Naive thymus-derived CD4-positive, alpha-beta T cell (primary cell): ENCODE data around the gene HAUS3. TPM values are rescaled to one million over a fixed set of nuclear protein-coding genes. Genes with fewer than 3 reads are reported as not detected.

Source experiments
- ATAC-seq: fragments of 150-1000 bp; cut with Tn5 transposase; 2 replicates; pipeline ENCODE4 v1.10.0; 2021; ENCODE audit warnings: mild to moderate bottlenecking, moderate library complexity
- CTCF ChIA-PET: fragments of 350-600 bp; sonication (Branson Sonifier 250); formaldehyde crosslinking; loops from one replicate; lab custom pipeline; 2021; ENCODE audit warnings: antibody characterized with exemption; lab: Charles Lee
- POLR2A ChIA-PET: fragments of 350-600 bp; sonication (Branson Sonifier 250); formaldehyde crosslinking; loops from one replicate; lab custom pipeline; 2021; ENCODE audit warnings: antibody characterized with exemption, inconsistent platforms; lab: Charles Lee
- DNase-seq, 9 donors: peaks; one replicate each; pipeline versions ENCODE4 v3.0.0 to v3.0.0-alpha.2; 2020 to 2022; ENCODE audit warnings: mixed read lengths in 1 of 9
- H3K27ac ChIP-seq: one replicate; pipeline ENCODE4 v1.7.0; 2013; ENCODE audit warnings: mild to moderate bottlenecking, low read depth, low read length, moderate library complexity
- H3K27me3 ChIP-seq, 2 donors: one replicate each; pipeline ENCODE4 v1.7.0; 2013; ENCODE audit warnings: low read length in 2 of 2, mild to moderate bottlenecking in 2 of 2, moderate library complexity in 2 of 2; ENCODE audit not compliant: control insufficient read depth in 2 of 2, insufficient read depth in 2 of 2
- H3K36me3 ChIP-seq, 3 experiments: 1 replicate in 2 of 3; 2 replicates in 1 of 3; pipeline ENCODE4 v1.7.0; 2013; ENCODE audit warnings: low read length in 3 of 3, mild to moderate bottlenecking in 3 of 3, moderate library complexity in 1 of 3; ENCODE audit not compliant: insufficient read depth in 3 of 3, control insufficient read depth in 2 of 3
- H3K4me1 ChIP-seq, 2 donors: one replicate each; pipeline ENCODE4 v1.7.0; 2013; ENCODE audit warnings: low read length in 2 of 2, mild to moderate bottlenecking in 2 of 2, moderate library complexity in 1 of 2; ENCODE audit not compliant: control insufficient read depth in 2 of 2, insufficient read depth in 2 of 2
- H3K4me3 ChIP-seq: 2 replicates; pipeline ENCODE4 v1.7.0; 2013; ENCODE audit warnings: mild to moderate bottlenecking, low read length
- H3K9me3 ChIP-seq, 3 experiments: 1 replicate in 2 of 3; 2 replicates in 1 of 3; pipeline ENCODE4 v1.7.0; 2013; ENCODE audit warnings: low read length in 3 of 3; ENCODE audit not compliant: control insufficient read depth in 2 of 3
- H3K27ac Mint-ChIP-seq, 9 donors: one replicate each; pipeline ENCODE4 v1.8.0; 2020 to 2022; ENCODE audit warnings: mixed read lengths in 9 of 9, mild to moderate bottlenecking in 8 of 9, moderate library complexity in 5 of 9, inconsistent platforms in 2 of 9
- H3K27me3 Mint-ChIP-seq, 5 donors: one replicate each; pipeline ENCODE4 v1.8.0; 2021 to 2022; ENCODE audit warnings: mixed read lengths in 5 of 5, mild to moderate bottlenecking in 1 of 5
- H3K36me3 Mint-ChIP-seq, 5 donors: one replicate each; pipeline ENCODE4 v1.8.0; 2020 to 2022; ENCODE audit warnings: mixed read lengths in 5 of 5, mild to moderate bottlenecking in 3 of 5, inconsistent platforms in 1 of 5
- H3K4me1 Mint-ChIP-seq, 7 donors: one replicate each; pipeline ENCODE4 v1.8.0; 2020 to 2022; ENCODE audit warnings: mixed read lengths in 7 of 7, mild to moderate bottlenecking in 3 of 7, inconsistent platforms in 1 of 7
- H3K4me3 Mint-ChIP-seq, 10 donors: one replicate each; pipeline ENCODE4 v1.8.0; 2020 to 2022; ENCODE audit warnings: mild to moderate bottlenecking in 10 of 10, mixed read lengths in 10 of 10, moderate library complexity in 6 of 10, inconsistent platforms in 2 of 10
- H3K9me3 Mint-ChIP-seq, 11 donors: one replicate each; pipeline ENCODE4 v1.8.0; 2020 to 2022; ENCODE audit warnings: mixed read lengths in 11 of 11, mild to moderate bottlenecking in 4 of 11, inconsistent platforms in 1 of 11, moderate library complexity in 1 of 11
- intact Hi-C, 2 donors: fragments of 100-400 bp; cut with micrococcal nuclease; formaldehyde crosslinking; loops; one replicate each; pipeline ENCODE4 v1.15.1; 2023
- polyA plus RNA-seq, 2 donors: library from polyadenylated mRNA; unstranded; fragments of 300-500 nt; fragmentation: Illumina TruSeq; gene quantifications; one replicate each; pipeline ENCODE4 v1.2.3, GENCODE V29; 2021
- total RNA-seq, 6 experiments: library from RNA in 5 of 6; stranded (reverse) in 5 of 6; gene quantifications; 1 replicate in 5 of 6; 2 replicates in 1 of 6; pipeline ENCODE4 v1.2.3 and lab custom pipeline; 2021 to 2026

The HAUS3 gene, protein sequence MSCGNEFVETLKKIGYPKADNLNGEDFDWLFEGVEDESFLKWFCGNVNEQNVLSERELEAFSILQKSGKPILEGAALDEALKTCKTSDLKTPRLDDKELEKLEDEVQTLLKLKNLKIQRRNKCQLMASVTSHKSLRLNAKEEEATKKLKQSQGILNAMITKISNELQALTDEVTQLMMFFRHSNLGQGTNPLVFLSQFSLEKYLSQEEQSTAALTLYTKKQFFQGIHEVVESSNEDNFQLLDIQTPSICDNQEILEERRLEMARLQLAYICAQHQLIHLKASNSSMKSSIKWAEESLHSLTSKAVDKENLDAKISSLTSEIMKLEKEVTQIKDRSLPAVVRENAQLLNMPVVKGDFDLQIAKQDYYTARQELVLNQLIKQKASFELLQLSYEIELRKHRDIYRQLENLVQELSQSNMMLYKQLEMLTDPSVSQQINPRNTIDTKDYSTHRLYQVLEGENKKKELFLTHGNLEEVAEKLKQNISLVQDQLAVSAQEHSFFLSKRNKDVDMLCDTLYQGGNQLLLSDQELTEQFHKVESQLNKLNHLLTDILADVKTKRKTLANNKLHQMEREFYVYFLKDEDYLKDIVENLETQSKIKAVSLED
- total RNA-seq (10 to 100 TPM; 24.4 to 88.2 (median 34.1) TPM), polyA plus RNA-seq (10 to 100 TPM; 18.5 to 25.9 TPM), total RNA-seq (lab: John Stamatoyannopoulos, UW) (4.0 reads per million, percentile 21 among the genes with 10 or more reads in this experiment)

DNA sequence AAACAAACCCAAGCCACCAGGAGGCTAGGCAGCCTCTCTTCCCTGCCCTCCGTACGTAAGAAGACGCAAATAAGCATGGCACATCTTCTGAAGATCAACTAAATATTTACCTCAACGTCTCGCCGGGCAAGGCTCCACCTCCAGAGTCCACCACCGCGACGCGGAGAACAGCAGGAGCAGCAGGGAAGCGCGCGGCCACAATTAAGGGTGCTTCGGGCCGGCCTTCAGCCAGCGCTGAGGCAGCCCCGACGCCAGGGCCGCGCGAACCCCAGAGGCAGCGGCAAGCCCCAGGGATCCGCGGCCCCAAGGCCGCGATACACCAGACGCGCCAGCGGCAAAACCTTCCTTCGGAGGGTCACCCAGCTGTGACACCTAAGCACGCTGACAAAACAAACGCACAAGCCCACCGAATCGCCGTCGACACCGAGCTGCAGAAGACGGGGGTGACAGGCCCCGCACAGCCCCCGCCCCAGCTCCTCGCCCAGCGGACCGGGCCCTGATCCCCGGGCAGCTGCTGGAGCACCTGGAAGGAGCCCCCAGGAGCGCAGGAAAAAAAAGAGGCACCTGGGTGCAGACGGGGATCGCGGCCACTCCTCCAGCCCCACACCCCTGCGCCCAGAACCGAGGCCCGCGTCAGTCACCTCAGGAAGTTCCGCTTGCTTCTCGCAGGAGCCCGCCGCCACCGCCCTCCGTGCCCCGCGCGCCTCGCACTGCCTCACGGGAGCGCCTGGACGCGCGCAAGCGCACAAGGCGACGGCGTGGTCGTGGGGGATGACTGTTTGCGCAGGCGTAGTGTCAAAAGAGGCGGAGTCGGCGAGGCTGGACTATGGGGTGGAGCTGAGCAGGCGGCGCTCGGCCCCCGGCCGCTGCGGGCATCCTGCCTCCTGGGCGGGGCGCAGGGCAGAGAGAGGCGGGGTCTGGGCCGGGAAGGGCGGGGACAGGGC is at the start of gene HAUS3, which contains the start of gene POLN:
HAUS3 (minus strand) TSS at position 712 of the 944 bp plus-strand sequence. CDS start 1,175 bp downstream, outside the sequence.
POLN (minus strand) TSS at position 712 of the 944 bp plus-strand sequence. CDS start 12,890 bp downstream, outside the sequence.
- Histone ChIP-seq H3K4me1 (peaks cover 37 to 38% of the 10 kb centered on the region in 2 donors), H3K9me3 (no peaks in the 10 kb centered on the region), H3K27me3 (no peaks in the 10 kb centered on the region), H3K36me3 (peaks cover 0 to 7% (median 0%) of the 10 kb centered on the region in 3 experiments), H3K4me3 (peak within 1 kb of the TSS; percentile 93), H3K27ac (peak within 1 kb of the TSS; percentile 89)
- Mint-ChIP-seq H3K4me1 (peaks cover 48 to 65% (median 60%) of the 10 kb centered on the region in 7 donors), H3K36me3 (peaks cover 0 to 26% (median 17%) of the 10 kb centered on the region in 5 donors), H3K27ac (peak within 1 kb of the TSS; percentile 83 to 95 (median 90)), H3K4me3 (peak within 1 kb of the TSS; percentile 80 to 95 (median 91)), H3K9me3 (no peaks in the 10 kb centered on the region), H3K27me3 (peaks cover 0 to 6% (median 0%) of the 10 kb centered on the region in 5 donors)
- CTCF ChIA-PET, result interaction anchor here (0.9 to 2.3 kb wide), 2 partner anchors 21 to 44 kb away, joined by 3 to 7 read pairs; partner anchors contain the start of gene MXD4
- POLR2A ChIA-PET, result interaction anchor here (0.6 to 4.9 kb wide), 12 partner anchors 19 to 530 kb away, joined by 3 to 48 read pairs (median 4); partner anchors contain the start of genes CFAP99, MXD4, RNF4 and SLBP
- intact Hi-C loops, result loop anchor here (1.0 to 5.0 kb wide), 18 partner anchors 21 to 1459 kb away; partner anchors contain the start of genes CFAP99 (in 2 of the 2), FAM193A (in 2 of the 2), GRK4 (in 2 of the 2) and HTT (in 2 of the 2)
- peak; percentile 96 to 100 (median 99) for DNase-seq
- ATAC-seq, result peak; percentile 97

DNA sequence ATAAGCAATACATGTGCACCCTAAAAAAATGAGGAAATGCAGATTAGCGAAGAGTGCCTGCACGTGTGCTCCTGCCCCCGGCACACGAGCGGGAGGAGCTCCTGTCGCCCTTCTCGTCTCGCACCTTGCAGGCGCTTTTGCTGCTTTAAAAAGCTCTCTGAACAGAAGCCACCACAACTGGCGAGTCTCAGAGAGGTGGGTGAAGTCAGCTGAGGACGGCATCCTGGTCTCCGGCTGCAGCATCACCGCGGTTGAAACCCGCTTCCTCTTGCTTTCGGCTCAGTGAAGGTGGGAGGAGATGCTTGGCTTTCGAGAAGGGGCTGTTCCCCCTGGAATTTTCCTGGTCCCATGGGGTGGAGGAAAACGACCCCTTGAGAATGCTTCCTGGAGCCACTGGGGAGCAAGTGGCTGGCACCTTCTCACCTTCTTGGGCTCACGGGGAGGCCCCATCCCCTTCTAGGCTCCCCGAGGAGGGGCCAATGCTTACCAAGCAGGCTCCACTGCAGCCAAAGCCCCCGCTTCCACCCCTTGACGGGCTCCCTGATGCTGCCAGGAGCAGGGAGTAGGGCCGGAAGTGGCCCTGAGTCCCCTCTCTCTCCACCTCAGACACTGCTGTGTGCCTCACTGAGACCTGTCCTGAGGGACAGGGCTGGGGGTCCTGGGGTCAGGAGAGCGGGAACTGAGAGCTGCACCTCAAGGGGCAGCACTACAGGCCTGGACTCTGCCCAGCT is 49.2 kb upstream of the HAUS3 start:
- Histone ChIP-seq H3K4me1 (peaks cover 25 to 42% of the 10 kb centered on the region in 2 donors), H3K27me3 (no peaks in the 10 kb centered on the region), H3K27ac (peak overlapping the region; percentile 81), H3K4me3 (peak overlapping the region; percentile 8), H3K9me3 (no peaks in the 10 kb centered on the region), H3K36me3 (no peaks in the 10 kb centered on the region)
- DNase-seq (peak; percentile 39 to 89 (median 84)), ATAC-seq (peak; percentile 94)
- Mint-ChIP-seq H3K9me3 (peaks cover 0 to 16% (median 2%) of the 10 kb centered on the region in 11 donors), H3K4me1 (peaks cover 14 to 72% (median 43%) of the 10 kb centered on the region in 7 donors), H3K36me3 (peaks cover 0 to 4% (median 0%) of the 10 kb centered on the region in 5 donors), H3K27me3 (peaks cover 0 to 5% (median 0%) of the 10 kb centered on the region in 5 donors), H3K27ac (peak overlapping the region; percentile 84 to 99 (median 99)), H3K4me3 (peak overlapping the region; percentile 77 to 91 (median 86))
- intact Hi-C loops, result loop anchor here (1.0 to 2.0 kb wide), 4 partner anchors 9 to 48 kb away; partner anchors contain the start of genes MXD4 (in 2 of the 2), HAUS3 (in 1 of the 2) and POLN (in 1 of the 2)
- POLR2A ChIA-PET, result interaction anchor here (0.8 to 2.2 kb wide), 8 partner anchors 9 to 178 kb away, joined by 3 to 22 read pairs (median 4); partner anchors contain the start of genes HAUS3, MXD4, POLN and RNF4
- CTCF ChIA-PET, result interaction anchor here (0.6 to 1.3 kb wide), 5 partner anchors 9 to 128 kb away, joined by 4 to 6 read pairs (median 5); partner anchors contain the start of genes CFAP99 and ZFYVE28

DNA sequence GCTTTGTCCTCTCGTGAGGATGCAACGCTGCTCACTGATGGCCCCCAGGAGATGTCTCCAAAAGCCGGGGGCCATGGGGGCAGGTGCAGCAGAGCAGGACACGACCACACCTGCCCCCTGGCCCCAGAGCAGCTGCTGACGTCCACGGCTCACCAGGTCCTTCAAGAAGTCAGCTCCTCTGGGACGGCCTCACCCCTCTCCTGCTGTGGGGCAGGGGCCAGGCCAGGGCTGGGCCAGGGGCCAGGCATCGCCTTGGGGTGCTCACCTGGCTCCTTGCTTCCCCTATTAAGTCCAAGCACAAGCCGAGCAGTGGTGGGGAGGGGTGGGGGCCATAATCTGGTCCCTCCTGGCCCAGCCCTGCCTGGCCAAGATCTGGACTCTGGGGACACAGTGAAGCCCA is 48.6 kb upstream of the HAUS3 start:
- peaks cover 0 to 5% (median 0%) of the 10 kb centered on the region in 5 donors for H3K27me3 Mint-ChIP-seq
- Histone ChIP-seq H3K27me3 (no peaks in the 10 kb centered on the region), H3K27ac (peak overlapping the region; percentile 81), H3K9me3 (no peaks in the 10 kb centered on the region), H3K4me3 (no peak overlapping the region), H3K36me3 (no peaks in the 10 kb centered on the region), H3K4me1 (peaks cover 25 to 37% of the 10 kb centered on the region in 2 donors)
- ChIA-PET CTCF (interaction anchor here (1.3 kb wide), 3 partner anchors 9 to 128 kb away, joined by 5 to 6 read pairs (median 5); partner anchors contain the start of genes CFAP99 and ZFYVE28), POLR2A (interaction anchor here (0.6 to 2.2 kb wide), 9 partner anchors 8 to 245 kb away, joined by 3 to 22 read pairs (median 4); partner anchors contain the start of genes HAUS3, MXD4, POLN and RNF4)
- DNase-seq, result no peak
- H3K4me3 Mint-ChIP-seq, result peak overlapping the region; percentile 77 to 91 (median 86)
- ATAC-seq, result no peak
- H3K27ac Mint-ChIP-seq, result peak overlapping the region; percentile 84 to 99 (median 99)
- H3K9me3 Mint-ChIP-seq, result peaks cover 0 to 16% (median 2%) of the 10 kb centered on the region in 11 donors
- H3K4me1 Mint-ChIP-seq, result peaks cover 11 to 70% (median 38%) of the 10 kb centered on the region in 7 donors
- intact Hi-C loops, result loop anchor here (2.0 kb wide), 2 partner anchors 28 to 48 kb away; partner anchors contain the start of genes HAUS3 (in 1 of the 2), MXD4 (in 1 of the 2) and POLN (in 1 of the 2)
- H3K36me3 Mint-ChIP-seq, result peaks cover 0 to 4% (median 0%) of the 10 kb centered on the region in 5 donors

DNA sequence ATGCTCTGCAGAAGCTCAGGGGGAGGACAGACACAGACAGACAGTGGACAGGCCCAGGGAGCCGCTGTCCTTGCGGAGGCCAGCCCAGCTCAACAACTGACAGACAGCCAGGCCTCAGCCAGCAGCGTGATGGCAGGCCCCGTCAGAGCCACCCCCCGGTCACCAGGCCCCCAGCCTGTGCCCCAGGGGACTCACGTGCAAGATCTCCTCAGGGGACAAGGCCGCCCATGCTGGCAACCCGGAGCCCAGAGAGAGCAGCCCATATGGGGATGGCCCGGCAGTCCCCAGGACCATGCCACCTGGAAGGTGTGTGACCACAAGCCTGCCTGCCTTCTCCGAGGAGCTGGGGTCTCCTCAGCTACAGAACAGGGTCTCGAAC is 48.0 kb upstream of the HAUS3 start:
- peak overlapping the region; percentile 81 for H3K27ac ChIP-seq
- ATAC-seq, result no peak
- POLR2A ChIA-PET, result interaction anchor here (0.6 to 2.2 kb wide), 6 partner anchors 8 to 245 kb away, joined by 3 to 22 read pairs (median 4); partner anchors contain the start of gene MXD4
- H3K4me3 ChIP-seq, result no peak overlapping the region
- no peaks in the 10 kb centered on the region for H3K9me3 ChIP-seq
- Mint-ChIP-seq H3K36me3 (peaks cover 0 to 4% (median 0%) of the 10 kb centered on the region in 5 donors), H3K4me1 (peaks cover 7 to 71% (median 37%) of the 10 kb centered on the region in 7 donors), H3K9me3 (peaks cover 0 to 16% (median 2%) of the 10 kb centered on the region in 11 donors), H3K27me3 (peaks cover 0 to 5% (median 0%) of the 10 kb centered on the region in 5 donors), H3K4me3 (peak overlapping the region in 7 of 10 donors; percentile 14 to 91 (median 39)), H3K27ac (peak overlapping the region in 8 of 9 donors; percentile 97 to 99 (median 99))
- no peaks in the 10 kb centered on the region for H3K27me3 ChIP-seq
- intact Hi-C loops, result loop anchor here (2.0 to 10.0 kb wide), 3 partner anchors 27 to 65 kb away; partner anchors contain the start of genes HAUS3 (in 1 of the 2), MXD4 (in 1 of the 2) and POLN (in 1 of the 2)
- CTCF ChIA-PET, result interaction anchor here (1.3 kb wide), 3 partner anchors 8 to 129 kb away, joined by 5 to 6 read pairs (median 5); partner anchors contain the start of genes CFAP99 and ZFYVE28
- H3K4me1 ChIP-seq, result peaks cover 31 to 41% of the 10 kb centered on the region in 2 donors
- DNase-seq, result no peak
- H3K36me3 ChIP-seq, result no peaks in the 10 kb centered on the region
